Tibial nerve (tissue), 3 donors: Measurements from ENCODE around the gene AUTS2.

Experiments used
- POLR2A ChIP-seq, 2 donors: fragments of 450-650 bp; IDR thresholded peaks; one replicate each; pipeline ENCODE4 v1.6.1; 2017; ENCODE audit warnings: antibody characterized with exemption in 2 of 2, mild to moderate bottlenecking in 2 of 2, moderate library complexity in 2 of 2
- TF ChIP-seq, protein P1 (sequence below), 5 experiments: fragments of 200-600 bp in 3 of 5; fragments of 450-650 bp in 2 of 5; sonication (generic) in 3 of 5; IDR thresholded peaks; one replicate each; pipeline ENCODE4 v1.5.1; 2016 to 2019; ENCODE audit warnings: antibody characterized with exemption in 5 of 5, mild to moderate bottlenecking in 3 of 5, moderate library complexity in 2 of 5

DNA sequence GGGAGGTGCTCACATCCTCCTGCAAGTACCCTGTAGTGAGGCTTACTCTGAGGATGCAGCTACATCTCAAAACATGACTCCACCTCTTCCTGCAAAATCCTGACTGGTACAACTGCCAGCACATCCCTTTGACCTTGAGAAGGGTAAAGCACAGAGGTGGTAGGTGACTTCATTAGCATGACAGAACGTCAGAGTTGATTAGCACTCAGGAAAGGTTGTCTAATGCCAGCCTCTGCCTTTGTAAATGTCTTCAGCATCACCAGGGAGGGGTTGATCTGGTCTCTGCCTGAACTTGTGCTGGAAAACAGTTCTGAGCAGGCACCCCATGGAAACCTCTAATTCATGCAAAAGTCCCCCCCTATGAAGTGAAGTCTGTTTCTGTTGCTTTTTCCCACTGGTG, 942.4 kb downstream of the AUTS2 start:
- TF ChIP-seq, protein P1, sequence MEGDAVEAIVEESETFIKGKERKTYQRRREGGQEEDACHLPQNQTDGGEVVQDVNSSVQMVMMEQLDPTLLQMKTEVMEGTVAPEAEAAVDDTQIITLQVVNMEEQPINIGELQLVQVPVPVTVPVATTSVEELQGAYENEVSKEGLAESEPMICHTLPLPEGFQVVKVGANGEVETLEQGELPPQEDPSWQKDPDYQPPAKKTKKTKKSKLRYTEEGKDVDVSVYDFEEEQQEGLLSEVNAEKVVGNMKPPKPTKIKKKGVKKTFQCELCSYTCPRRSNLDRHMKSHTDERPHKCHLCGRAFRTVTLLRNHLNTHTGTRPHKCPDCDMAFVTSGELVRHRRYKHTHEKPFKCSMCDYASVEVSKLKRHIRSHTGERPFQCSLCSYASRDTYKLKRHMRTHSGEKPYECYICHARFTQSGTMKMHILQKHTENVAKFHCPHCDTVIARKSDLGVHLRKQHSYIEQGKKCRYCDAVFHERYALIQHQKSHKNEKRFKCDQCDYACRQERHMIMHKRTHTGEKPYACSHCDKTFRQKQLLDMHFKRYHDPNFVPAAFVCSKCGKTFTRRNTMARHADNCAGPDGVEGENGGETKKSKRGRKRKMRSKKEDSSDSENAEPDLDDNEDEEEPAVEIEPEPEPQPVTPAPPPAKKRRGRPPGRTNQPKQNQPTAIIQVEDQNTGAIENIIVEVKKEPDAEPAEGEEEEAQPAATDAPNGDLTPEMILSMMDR (IDR thresholded peaks at IDR 0.05): no peak
- TF ChIP-seq POLR2A (IDR thresholded peaks at IDR 0.05): no peak
